Sigmoid colon (tissue), 7 donors: ENCODE data around the gene TBCD. TPM values are rescaled to one million over a fixed set of nuclear protein-coding genes. Genes with fewer than 3 reads are reported as not detected.

ENCODE experiments used
- DNase-seq: peaks from one replicate; pipeline ENCODE4 v3.0.0-alpha.2; 2019
- H3K27ac ChIP-seq, 4 donors: fragments of 200-600 bp; sonication (generic); one replicate each; pipeline ENCODE4 v1.5.1; 2016 to 2019; ENCODE audit warnings: mild to moderate bottlenecking in 1 of 4
- H3K27me3 ChIP-seq, 3 donors: fragments of 200-600 bp; sonication (generic); one replicate each; pipeline ENCODE4 v1.5.1; 2019; ENCODE audit warnings: mild to moderate bottlenecking in 1 of 3
- H3K36me3 ChIP-seq, 4 donors: fragments of 200-600 bp; sonication (generic); one replicate each; pipeline ENCODE4 v1.5.1; 2016 to 2019
- H3K4me1 ChIP-seq, 4 donors: fragments of 200-600 bp; sonication (generic); one replicate each; pipeline ENCODE4 v1.5.1; 2017 to 2019
- H3K4me3 ChIP-seq, 4 donors: fragments of 200-600 bp; sonication (generic); one replicate each; pipeline ENCODE4 v1.5.1; 2017 to 2019; ENCODE audit warnings: mild to moderate bottlenecking in 2 of 4, moderate library complexity in 1 of 4
- H3K9me3 ChIP-seq, 4 donors: fragments of 200-600 bp in 3 of 4; sonication (generic) in 3 of 4; one replicate each; pipeline versions ENCODE4 v1.5.1 to v1.6.1; 2013 to 2019
- CTCF ChIP-seq, 4 experiments: fragments of 450-650 bp in 3 of 4; fragments of 200-600 bp in 1 of 4; IDR thresholded peaks; one replicate each; pipeline ENCODE4 v1.5.1; 2016 to 2019; ENCODE audit warnings: antibody characterized with exemption in 4 of 4, mild to moderate bottlenecking in 3 of 4, moderate library complexity in 2 of 4
- EP300 ChIP-seq, 4 donors: sonication (generic); formaldehyde crosslinking; IDR thresholded peaks; one replicate each; pipeline ENCODE4 v1.6.1; 2017; ENCODE audit warnings: antibody characterized with exemption in 4 of 4
- POLR2A ChIP-seq, 2 donors: fragments of 450-650 bp; IDR thresholded peaks; one replicate each; pipeline ENCODE4 v1.6.1; 2016; ENCODE audit warnings: antibody characterized with exemption in 2 of 2, mild to moderate bottlenecking in 2 of 2, moderate library complexity in 2 of 2
- POLR2AphosphoS5 ChIP-seq, 4 donors: sonication (generic); formaldehyde crosslinking; IDR thresholded peaks; one replicate each; pipeline ENCODE4 v1.6.1; 2017; ENCODE audit warnings: antibody characterized with exemption in 4 of 4
- WGBS, 2 donors: extraction: QIAGEN DNeasy Blood & Tissue Kit; methylation state at CpG; one replicate each; pipeline ENCODE4 v1.1.7; 2013; 5-methylcytosine and 5-hydroxymethylcytosine counted together
- intact Hi-C: fragments of 100-400 bp; cut with DNase I; formaldehyde crosslinking; loops from one replicate; pipeline ENCODE4 v1.15.1; 2023
- polyA plus RNA-seq, 3 donors: library from polyadenylated mRNA; stranded (reverse); fragments of 200-250 nt; gene quantifications; one replicate each; pipeline ENCODE4 v1.2.3, GENCODE V29; 2013
- total RNA-seq, 4 donors: library from RNA; depleted of rRNA; stranded (reverse); fragments of >200 nt; gene quantifications; one replicate each; pipeline ENCODE4 v1.1.0, GENCODE V29; 2016
- donor health status: healthy with polysubstance abuse.
- donor health status: Bipolar disorder and iron deficiency.
- donor health status: healthy.

The TBCD gene
- total and polyA plus RNA-seq, 7 donors: 11.1 to 77.4 (median 34.2) TPM

GRCh38 chr17:82977606-82978005 is 225.7 kb downstream of the TBCD start:
- Histone ChIP-seq H3K4me3 (no peak overlapping the region), H3K9me3 (no peaks in the 10 kb centered on the region), H3K4me1 (no peaks in the 10 kb centered on the region), H3K27ac (no peak overlapping the region), H3K36me3 (no peaks in the 10 kb centered on the region), H3K27me3 (no peaks in the 10 kb centered on the region)
- intact Hi-C loops: no loop called here
- WGBS, 2 donors: 93% methylated on average over 20 of the region's 20 CpGs
- no peak for DNase-seq
- no peak for TF ChIP-seq POLR2AphosphoS5 (IDR thresholded peaks at IDR 0.05)
- TF ChIP-seq CTCF (IDR thresholded peaks at IDR 0.05): no peak
- no peak for TF ChIP-seq POLR2A (IDR thresholded peaks at IDR 0.05)
- TF ChIP-seq EP300 (IDR thresholded peaks at IDR 0.05): no peak

GRCh38 chr17:82978765-82979349 is 227.0 kb downstream of the TBCD start:
- no peak for DNase-seq
- Histone ChIP-seq H3K27ac (no peak overlapping the region), H3K36me3 (no peaks in the 10 kb centered on the region), H3K9me3 (no peaks in the 10 kb centered on the region), H3K27me3 (no peaks in the 10 kb centered on the region), H3K4me1 (no peaks in the 10 kb centered on the region), H3K4me3 (no peak overlapping the region)
- TF ChIP-seq CTCF (IDR thresholded peaks at IDR 0.05) (no peak), POLR2AphosphoS5 (IDR thresholded peaks at IDR 0.05) (no peak), EP300 (IDR thresholded peaks at IDR 0.05) (no peak), POLR2A (IDR thresholded peaks at IDR 0.05) (no peak)
- intact Hi-C loops: no loop called here
- 62 to 83% methylated on average over 3 of the region's 3 CpGs for WGBS, 2 donors

- Histone ChIP-seq H3K9me3 (no peaks in the 10 kb centered on the region), H3K27me3 (no peaks in the 10 kb centered on the region), H3K36me3 (no peaks in the 10 kb centered on the region), H3K4me1 (no peaks in the 10 kb centered on the region), H3K4me3 (no peak overlapping the region), H3K27ac (no peak overlapping the region)
- intact Hi-C loops: no loop called here
- DNase-seq: no peak
- no peak for TF ChIP-seq POLR2AphosphoS5 (IDR thresholded peaks at IDR 0.05)
- TF ChIP-seq EP300 (IDR thresholded peaks at IDR 0.05): no peak
- TF ChIP-seq POLR2A (IDR thresholded peaks at IDR 0.05): no peak
- TF ChIP-seq CTCF (IDR thresholded peaks at IDR 0.05): no peak
- WGBS, 2 donors: 74 to 92% methylated on average over 1 of the region's 1 CpG
Measured at GRCh38 chr17:82979718-82980117, 227.9 kb downstream of the TBCD start.

- H3K9me3 ChIP-seq: no peaks in the 10 kb centered on the region
- TF ChIP-seq POLR2AphosphoS5 (IDR thresholded peaks at IDR 0.05): no peak
- no peak for TF ChIP-seq CTCF (IDR thresholded peaks at IDR 0.05)
- no peak for TF ChIP-seq EP300 (IDR thresholded peaks at IDR 0.05)
- no peak for TF ChIP-seq POLR2A (IDR thresholded peaks at IDR 0.05)
- H3K36me3 ChIP-seq: no peaks in the 10 kb centered on the region
- no peaks in the 10 kb centered on the region for H3K4me1 ChIP-seq
- WGBS, 2 donors: 68 to 80% methylated on average over 9 of the region's 9 CpGs
- DNase-seq: no peak
- H3K27ac ChIP-seq: no peak overlapping the region
- no peak overlapping the region for H3K4me3 ChIP-seq
- intact Hi-C loops: no loop called here
- H3K27me3 ChIP-seq: no peaks in the 10 kb centered on the region
Measured at GRCh38 chr17:82980632-82981031, 228.8 kb downstream of the TBCD start.

- no peak for TF ChIP-seq EP300 (IDR thresholded peaks at IDR 0.05)
- TF ChIP-seq POLR2A (IDR thresholded peaks at IDR 0.05): no peak
- no peak for TF ChIP-seq POLR2AphosphoS5 (IDR thresholded peaks at IDR 0.05)
- TF ChIP-seq CTCF (IDR thresholded peaks at IDR 0.05): no peak
- intact Hi-C loops: no loop called here
- no peaks in the 10 kb centered on the region for H3K9me3 ChIP-seq
- 86 to 93% methylated on average over 15 of the region's 15 CpGs for WGBS, 2 donors
- H3K27ac ChIP-seq: no peak overlapping the region
- no peak overlapping the region for H3K4me3 ChIP-seq
- no peaks in the 10 kb centered on the region for H3K27me3 ChIP-seq
- no peaks in the 10 kb centered on the region for H3K36me3 ChIP-seq
- H3K4me1 ChIP-seq: no peaks in the 10 kb centered on the region
- DNase-seq: no peak
Measured at GRCh38 chr17:82981141-82981730, 229.4 kb downstream of the TBCD start.
